Erythroblast (primary cell): ENCODE data around the gene SGCA.

ENCODE experiments used
- GATA1 ChIP-seq: IDR thresholded peaks from 2 replicates; pipeline ENCODE4 v1.6.1; 2011; ENCODE audit warnings: low read depth, mild to moderate bottlenecking, control low read depth, low read length, moderate library complexity
- POLR2A ChIP-seq: IDR thresholded peaks from 2 replicates; pipeline ENCODE4 v1.6.1; 2011; ENCODE audit warnings: mild to moderate bottlenecking, low read length

- TF ChIP-seq POLR2A, result no peak
- TF ChIP-seq GATA1, result no peak
Observed at GRCh38 chr17:50127697-50128361, 38.0 kb upstream of the SGCA start.
